Retina (tissue), 1 donor: ENCODE data around the gene CASZ1.
A peak's percentile ranks its signal among the peaks of the same experiment; 100 is the strongest.

Experiments
- DNase-seq: peaks from one replicate; pipeline ENCODE4 v3.0.0-alpha.2; 2016

CASZ1 gene

DNA sequence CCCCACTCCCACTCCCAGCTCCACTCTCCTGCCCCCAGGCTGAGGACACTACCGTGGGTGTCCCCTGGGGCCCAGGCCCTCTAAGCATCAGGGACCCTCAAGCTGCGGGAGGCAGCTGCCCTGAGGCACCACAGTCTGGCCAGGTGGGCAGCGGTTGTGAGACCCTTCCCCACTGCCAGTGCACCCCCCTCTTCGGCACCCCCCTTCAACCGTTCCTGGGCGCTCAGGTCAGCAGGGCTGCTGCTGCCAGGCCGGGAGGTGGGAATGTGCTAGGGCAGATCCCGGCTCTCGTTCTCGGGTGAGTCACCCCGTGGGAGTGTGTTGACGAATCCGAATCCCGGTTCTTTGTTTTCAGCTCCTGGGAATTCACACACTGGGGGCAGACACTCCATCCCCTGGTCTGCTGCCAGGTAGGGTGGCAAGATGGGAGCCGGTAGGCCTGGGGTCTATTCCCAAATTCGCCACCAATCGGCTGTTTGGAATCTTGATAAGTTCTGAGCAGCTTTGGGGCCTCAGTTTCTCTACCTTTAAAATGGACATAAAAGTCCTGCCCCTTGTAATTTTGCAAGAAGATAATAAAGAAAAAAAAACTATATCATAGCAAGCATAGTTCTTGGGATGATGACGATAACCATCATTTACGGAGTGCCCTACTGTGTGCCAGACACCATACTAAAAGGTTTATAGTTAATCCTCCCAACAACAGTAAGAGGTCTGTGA is 28.5 kb upstream of the CASZ1 start:
- DNase-seq: no peak

DNA sequence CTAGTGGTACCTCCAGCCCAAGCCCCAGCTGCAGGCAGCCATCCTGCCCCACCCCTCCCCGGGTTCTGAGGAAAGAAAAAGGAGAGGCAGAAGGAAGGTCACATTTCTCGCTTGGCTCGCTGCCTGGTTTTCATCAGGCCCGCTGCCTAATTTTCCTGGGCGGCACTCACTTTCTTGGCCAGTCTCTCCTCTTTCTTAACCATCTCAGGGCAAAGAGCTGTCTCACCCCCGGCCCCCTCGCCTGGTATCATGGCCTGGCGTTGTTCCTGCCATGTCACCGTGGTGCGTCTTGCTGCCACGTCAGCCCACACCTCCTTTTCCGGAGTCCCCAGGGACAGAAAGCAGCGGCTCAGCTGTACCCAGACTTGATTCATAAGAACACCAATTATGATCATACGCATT is 26.6 kb upstream of the CASZ1 start:
- DNase-seq: no peak

DNA sequence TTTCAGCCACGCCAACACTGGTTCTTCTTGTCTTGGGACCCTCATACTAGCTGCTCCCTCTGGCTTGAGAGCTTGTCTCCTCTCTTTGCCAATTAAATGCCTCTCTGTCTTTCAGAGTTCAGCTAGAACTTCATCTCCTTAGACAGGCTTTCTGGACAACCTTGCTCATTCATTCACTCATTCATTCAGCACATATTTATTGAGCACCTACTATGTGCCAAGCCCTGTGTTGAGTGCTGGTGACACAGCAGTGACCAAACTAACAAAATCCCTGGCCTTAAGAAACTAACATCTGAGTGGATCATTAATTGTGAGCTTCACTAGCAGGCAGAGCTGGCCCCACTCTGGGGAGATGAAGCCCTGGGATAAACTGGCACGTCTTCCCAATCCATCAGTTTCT is 24.9 kb upstream of the CASZ1 start:
- DNase-seq: no peak

DNA sequence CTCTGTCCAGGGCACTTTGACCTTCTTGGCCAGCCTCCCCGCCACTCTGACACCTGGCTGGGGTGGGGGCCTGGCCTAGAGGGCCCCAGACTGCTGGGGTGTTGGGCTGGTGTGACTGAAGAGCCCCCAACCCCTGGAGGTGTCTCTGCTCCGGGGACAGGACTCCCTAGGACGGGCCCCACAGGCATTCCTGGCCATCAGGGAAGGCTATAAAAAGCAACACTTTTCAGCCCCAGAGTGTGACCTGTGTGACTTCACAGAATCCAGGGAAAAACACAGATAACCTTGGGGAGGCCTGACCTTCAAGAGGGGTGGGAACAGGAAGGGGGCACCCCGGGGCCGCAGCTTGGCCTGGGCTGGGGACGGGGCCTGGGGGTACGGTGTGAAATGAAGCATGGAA is 24.0 kb upstream of the CASZ1 start:
- DNase-seq: no peak

DNA sequence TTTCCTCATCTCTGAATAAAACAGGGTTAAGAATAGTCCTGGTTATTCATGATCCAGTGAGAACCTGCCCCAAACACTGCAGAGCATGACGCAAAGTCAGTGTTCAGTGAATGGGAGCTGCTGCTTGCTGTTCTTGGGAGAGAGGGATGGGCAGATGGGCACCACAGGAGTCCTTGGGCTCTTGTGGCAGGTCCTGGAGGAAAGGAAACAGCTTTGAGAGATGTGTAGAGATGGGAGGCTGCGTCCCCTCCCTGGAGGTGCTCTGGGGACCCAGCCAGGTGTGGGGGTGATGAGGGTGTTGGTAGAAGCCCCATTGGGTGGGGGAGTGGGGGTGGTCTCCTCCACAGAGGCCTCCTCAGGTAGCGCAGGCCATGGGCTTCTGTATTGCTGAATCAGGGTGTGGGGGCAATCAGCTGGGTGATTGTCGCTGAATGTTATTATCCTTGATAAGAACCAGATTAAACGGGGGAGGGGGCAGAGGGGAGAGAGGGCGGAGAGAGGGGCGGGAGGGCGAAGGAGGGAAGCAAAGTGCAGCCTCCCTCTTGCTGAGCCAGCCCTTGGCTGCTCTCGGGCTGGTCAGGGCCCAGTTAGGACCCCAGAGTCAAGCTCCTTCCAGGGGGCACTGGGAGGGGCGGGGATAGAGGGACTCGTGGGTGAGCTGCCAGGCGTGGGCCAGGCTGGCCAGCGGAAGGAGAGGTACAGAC is 22.9 kb upstream of the CASZ1 start:
- no peak for DNase-seq

DNA sequence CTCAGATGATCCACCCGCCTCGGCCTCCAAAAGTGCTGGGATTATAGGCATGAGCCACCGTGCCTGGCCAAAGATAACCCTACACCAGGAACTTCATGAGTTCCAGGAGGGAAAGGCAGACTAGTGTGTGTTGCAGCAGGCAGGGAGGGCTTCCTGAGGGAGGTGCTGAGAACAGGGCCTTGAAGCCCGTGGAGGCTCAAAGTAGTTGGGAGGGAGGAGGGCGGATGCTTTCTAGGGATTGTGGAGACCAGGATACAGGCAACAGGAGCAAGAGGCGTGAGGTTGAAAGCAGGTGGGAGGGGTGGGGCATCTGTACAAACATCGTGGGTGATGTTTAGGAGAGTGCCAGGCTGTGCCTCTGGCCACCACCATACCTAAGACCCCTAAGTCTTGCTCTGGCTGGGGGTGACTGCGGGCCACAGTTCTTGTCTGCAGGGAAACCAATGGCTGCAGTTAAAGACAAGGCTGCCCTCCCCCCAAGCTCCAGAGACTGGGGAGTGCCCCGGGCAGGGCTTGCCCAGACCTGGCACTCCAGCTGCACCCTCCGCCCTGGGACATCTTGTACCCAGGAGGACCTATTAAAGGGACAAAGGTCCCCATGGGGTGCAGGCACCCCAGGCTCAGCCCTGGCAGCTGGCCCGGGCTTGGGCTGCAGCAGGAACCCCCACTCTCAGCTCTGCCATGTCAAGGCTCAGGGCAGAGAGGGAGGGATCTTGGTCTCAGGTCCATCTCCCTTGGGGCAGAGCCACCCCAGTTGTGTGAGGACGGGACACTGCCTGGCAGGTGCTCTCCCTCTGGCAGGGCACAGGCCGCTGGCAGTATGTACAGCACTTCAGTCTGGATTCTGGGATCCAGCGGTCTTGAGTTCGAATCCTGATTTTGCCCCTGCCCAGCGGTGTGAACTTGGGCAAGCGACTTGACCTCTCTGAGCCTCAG is 22.1 kb upstream of the CASZ1 start:
- no peak for DNase-seq

DNA sequence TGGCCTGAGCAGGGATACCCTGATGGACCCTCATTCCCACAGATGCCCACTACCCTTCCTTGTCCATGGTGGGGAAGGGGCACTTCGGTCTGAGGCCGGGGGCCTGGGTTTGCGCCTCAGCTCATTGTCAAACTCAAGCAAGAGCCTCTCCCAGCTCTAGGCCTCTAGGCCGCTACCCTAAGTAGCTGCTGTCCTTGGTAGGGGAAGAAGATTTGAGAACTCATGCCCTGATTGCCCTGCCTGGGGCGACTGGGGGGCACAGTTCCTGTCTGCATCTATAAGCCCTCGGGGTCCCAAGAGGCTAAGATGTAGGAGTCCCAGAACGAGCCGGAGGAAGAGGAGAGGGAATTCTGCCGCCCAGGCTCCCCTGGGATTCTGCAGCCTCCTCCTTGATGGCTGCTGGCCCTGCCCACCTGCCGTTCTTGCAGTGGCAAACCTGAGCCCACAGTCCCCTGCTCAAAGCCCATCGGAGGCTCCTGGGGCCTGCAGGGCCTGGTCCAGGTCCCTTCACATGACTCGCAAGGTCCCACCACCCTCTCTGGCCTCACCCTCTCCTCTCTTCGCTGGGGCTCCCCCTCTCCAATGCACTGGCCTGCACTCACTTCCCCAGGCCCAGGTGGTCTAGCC is 20.4 kb upstream of the CASZ1 start:
- DNase-seq: no peak

DNA sequence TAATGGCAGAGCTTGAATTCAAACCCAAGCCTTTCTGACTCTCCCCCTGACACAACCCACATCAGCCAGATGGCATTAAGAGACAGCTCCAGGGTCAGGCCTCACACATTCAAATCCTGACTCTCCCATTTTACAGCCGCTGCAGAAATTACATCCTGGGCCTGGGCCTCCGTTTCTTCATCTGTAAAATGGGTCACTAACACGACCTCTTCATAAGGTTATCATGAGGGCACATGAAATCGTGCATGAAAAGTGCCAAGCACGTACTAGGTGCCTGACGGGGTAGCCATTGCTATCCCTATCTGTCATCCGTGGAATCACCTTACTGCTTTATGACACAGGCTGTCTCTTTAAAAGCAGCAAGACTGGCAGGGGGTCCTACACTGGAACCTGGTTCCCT is 19.8 kb upstream of the CASZ1 start:
- no peak for DNase-seq

DNA sequence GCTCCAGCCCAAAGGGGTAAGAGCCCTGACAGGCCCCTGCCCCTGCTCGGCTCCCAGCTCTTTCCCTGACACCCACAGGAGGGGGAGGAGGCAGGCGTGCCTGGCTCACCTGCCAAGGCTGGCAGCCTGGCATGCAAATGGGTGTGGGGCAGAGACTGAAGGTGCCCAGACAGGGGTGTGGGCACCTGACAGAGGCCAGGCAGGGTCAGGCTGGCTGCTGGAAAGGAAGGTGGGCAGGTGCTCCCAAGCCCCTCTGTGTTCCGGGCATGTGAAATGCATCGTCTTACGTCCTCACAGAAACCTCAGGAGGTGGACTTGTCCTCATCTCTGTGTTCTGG is 19.4 kb upstream of the CASZ1 start:
- no peak for DNase-seq

DNA sequence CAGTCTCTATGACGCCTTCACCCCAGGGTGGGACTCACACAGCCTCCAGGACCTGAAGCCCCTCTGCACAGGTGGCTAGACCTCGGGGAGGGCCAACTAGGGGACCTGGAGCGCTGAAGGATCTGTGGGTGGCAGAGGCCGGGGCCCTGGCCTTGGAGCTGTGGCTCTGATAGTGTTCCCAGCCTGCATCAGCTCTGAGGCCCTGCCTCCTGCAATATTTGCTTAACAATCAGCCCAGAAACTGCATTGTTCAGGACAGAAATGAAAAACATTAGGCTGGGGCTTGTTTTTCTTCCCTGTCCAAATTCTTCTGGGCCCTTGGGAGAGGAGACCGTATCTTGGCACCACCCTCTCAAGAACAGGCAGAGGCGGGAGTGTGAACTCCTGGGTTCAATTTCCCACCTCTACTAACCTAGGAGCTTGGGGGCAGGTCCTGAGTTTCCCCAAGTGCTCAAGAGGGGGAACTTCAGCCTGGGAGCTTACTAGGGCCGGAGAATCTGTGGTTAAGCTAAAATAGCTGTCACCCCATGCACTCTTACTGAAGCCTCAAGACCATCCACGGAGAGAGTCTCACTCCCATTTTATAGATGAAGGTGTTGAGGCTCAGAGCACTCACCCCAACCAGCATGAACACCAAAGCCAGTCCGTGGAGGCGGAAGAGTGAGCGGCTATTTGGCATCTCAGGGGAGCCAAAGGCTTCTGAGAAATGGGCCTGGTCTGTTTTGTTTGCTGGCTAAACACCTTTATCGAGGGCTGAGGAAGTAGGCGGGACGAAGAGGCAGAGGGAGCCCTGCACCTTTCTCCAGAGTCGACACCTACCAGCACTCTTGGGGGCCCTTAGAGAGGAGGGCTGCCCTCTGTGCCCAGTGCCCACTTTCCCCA is 18.8 kb upstream of the CASZ1 start:
- no peak for DNase-seq

DNA sequence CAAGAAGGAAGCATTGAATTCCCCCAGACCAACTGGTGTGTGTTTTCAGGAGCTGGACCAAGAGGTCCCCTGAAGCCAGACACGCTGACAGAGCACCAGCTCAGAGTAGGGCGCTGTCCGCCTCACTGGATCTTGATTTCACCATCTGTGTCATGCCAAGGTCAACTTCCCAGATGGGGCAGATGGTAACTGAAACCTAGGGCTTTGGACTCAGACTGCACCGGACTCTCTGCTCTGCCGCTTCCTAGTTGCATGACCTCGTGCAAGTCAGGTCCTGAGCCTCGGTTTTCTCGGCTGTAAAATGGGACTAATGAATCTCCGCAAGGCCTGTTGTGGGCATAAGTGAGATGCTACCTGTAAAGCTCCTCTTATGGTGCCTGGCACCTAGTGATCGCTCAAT is 17.9 kb upstream of the CASZ1 start:
- DNase-seq: peak; percentile 48

DNA sequence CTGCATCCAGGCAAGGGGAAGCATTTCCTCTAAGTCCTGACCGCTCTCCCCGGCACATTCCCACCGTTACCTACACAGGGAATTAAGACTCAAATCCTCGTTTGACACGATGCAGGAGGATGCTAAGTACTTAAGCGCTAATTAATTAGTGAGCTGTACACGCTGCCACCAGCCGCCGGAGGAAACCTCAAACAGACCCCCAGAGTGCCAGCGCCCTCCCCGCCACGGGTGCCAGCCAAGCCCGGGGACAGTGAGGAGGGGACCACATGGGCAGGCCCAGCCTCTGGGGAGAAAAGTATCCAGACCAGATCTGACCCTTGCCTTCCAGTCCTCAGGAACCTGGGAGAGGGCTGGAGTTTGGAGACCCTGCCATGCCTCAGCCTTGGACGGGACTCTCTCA is 17.4 kb upstream of the CASZ1 start:
- DNase-seq: peak; percentile 50

DNA sequence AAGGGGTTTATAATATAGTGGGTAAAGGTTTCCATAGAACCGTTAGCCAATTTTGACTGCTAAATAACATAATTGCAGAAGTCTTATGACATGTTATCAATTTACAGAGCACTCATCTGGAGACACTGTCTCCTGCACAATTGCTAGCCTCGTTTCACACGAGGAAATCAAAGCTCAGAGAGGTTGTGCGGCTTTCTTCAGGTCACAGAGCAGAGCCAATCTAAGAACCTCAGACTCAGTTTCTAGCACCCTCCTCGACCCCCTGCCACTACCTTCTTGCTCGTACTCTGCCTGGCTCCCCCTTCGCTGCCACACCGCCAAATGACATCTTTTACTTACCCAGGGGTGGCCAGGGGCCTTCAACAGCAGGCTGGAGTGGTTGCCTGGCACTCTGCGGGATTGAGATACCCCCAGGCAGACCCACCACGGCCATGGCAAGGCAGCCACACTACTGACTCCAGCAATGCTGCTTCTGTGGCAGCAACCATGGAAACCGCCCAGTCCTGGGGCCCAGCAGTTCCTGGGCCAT is 16.0 kb upstream of the CASZ1 start:
- DNase-seq: no peak

DNA sequence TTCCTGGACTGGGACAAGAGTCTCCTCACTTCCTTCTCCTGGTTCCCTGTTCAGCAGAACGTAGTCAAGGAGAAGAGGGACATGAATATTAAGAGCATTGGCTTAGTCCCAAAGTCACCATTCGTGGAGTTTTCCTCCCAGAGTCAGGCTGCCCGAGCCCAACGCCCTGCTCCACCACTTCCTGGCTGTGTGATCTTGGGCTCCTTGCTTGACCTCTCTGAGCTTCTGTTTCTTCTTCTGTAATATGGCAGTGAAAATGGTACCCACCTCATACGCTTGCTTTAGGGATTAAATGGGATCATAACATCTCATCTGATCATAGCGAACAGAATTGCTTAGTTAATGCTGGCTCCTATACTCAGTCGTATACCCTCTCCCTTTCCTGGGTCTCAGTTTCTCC is 12.0 kb upstream of the CASZ1 start:
- DNase-seq: no peak

DNA sequence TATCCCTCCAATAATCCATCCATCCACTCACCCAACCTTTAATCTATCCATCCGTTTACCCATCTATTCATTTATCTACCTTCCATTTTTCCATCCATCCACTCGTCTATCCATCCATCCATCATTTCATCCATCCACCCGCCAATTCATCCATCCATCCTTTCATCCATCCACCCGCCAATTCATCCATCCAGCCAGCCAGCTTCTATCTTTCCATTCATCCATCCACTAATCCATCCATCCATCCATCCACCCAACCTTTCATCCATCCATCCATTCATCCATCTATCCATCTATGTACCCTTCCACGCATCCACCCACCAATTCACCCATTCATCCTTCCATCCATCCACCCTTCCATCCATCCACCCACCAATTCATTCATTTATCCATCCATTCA is 10.5 kb upstream of the CASZ1 start:
- DNase-seq: no peak

DNA sequence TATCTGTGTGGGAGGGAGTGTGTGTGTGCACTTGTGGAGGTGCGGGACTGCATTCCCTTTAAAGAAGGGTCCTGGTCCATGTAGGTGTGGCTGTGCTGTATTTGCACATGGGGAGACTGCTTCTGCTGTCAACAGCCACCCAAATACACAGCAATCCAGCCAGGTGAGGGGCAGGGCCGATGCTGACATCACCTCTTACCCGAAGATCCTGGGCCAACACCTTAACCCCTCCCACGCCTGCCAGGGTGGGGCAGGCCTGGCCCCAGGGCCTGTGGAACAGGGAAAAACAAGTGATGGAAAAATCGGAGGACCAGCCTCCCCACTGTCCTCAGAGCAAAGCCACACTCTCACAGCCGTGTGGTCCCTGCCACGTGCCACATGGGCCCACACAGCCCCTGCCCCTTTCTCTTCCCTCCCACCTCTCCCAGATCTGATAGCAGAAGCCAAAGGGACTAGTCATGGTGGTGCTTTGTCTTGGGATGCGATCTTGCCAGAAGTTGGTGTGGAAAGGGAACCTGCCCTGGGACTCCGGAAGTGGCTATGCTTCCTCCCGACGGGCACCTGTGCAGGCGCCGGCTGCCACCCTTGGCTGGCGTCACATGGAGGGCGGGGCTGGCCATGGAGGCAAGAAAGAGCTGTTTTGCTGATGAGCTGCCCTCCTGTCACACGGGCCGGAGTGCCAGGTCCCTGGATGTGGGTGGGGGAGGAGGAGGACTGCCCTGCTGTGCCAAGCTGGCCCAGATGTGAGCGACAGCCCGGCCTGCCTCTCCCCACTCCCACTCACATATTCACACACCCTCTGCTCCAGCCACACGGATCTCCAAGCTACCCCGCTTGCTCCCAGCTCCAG is 7.8 kb upstream of the CASZ1 start:
- DNase-seq: no peak

DNA sequence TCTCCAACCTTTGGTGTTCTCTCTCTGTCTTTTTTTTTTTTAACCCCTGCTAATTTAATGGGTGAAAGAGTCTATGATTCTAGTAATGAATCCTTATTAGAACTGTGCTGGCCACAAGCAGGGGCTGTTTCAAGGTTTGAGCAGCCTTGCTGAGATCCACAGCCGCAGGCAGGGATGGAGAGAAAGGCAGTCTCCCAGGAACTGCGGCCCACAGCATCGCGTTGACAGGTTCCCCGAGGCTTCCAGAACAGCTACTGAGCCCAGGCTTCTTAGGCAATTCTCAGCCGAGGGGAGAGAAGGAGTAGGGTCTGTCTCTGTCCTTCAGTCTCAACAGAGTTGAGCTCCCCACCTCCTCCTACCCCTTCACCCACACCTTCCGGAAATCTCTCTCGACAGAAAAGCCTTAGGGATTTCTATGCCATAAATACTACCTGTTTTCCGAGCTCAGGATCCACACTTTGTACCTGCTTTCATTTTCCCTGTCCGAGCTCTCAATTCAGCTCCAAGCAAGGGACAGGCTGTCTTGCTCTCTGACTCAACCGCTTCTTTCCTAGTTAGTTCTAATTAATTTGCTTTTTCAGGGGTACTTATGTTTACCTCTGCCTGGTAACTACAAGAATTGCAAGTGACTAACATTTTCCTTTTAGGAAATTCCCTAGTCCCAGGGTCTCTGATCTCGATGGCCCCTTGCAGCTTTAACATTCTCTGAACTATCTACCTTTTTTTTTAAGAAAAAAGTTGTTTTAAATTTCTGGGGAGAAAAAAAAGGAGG is 6.7 kb upstream of the CASZ1 start:
- no peak for DNase-seq

DNA sequence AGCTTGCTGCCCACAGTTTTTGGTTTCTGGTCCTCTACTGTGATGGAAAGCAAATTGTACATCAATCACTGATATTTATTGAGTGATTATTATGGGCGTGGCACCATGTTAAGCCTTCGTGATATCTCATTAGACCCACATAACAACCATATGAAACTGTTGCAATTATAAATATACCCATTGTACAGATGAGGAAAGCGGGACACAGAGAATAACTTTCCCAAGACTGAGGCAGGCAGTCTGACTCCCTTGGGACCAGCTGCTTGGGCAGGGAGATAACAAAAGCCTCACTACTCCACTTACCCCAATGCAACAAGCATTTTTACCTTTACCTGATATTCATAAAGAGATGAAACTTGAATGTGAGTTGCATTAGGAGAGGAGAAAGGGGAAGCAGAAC is 4.3 kb upstream of the CASZ1 start:
- no peak for DNase-seq

DNA sequence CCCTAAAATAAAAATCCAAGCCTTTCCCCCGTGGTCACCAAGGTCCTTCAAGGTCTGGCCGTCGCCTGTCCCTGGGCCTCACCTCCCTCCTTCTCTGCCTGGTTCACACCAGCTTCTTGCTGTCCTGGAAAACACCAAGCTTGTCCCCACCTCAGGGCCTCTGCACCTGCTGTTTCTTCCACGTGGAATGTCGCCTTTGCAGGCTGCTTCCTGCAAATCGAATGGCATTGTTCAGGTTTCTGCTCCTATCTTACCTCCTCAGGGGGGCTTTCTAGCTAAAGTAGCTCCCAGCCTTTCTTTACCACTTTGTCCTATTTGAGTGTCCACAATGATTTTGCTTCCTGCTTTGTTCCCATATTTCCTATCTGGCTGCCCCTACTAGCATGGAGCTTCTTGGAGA is 3.3 kb upstream of the CASZ1 start:
- no peak for DNase-seq
